Ovary (tissue), 9 donors: ENCODE data around the gene GDF15. TPM values are rescaled to one million over a fixed set of nuclear protein-coding genes. Genes with fewer than 3 reads are reported as not detected.

Source experiments
- DNase-seq, 5 donors: peaks; one replicate each; pipeline ENCODE4 v3.0.0-alpha.2; 2019 to 2020
- H3K27ac ChIP-seq, 2 donors: fragments of 200-600 bp; one replicate each; pipeline versions ENCODE4 v1.5.1 to v1.8.0; 2019 to 2022
- H3K27me3 ChIP-seq: fragments of 200-600 bp; one replicate; pipeline ENCODE4 v1.8.0; 2022
- H3K36me3 ChIP-seq: fragments of 200-600 bp; sonication (generic); one replicate; pipeline ENCODE4 v1.5.1; 2019
- H3K4me1 ChIP-seq: one replicate; pipeline ENCODE4 v1.8.1; 2013; ENCODE audit warnings: mild to moderate bottlenecking, moderate library complexity; ENCODE audit not compliant: insufficient read depth
- H3K4me3 ChIP-seq: fragments of 200-600 bp; sonication (generic); one replicate; pipeline ENCODE4 v1.5.1; 2017
- H3K9me3 ChIP-seq, 2 donors: fragments of 200-600 bp in 1 of 2; sonication (generic) in 1 of 2; one replicate each; pipeline versions ENCODE4 v1.5.1 to v1.8.1; 2013 to 2019; ENCODE audit warnings: mild to moderate bottlenecking in 1 of 2, moderate library complexity in 1 of 2
- EP300 ChIP-seq: sonication (generic); formaldehyde crosslinking; IDR thresholded peaks from one replicate; pipeline ENCODE4 v1.6.1; 2017; ENCODE audit warnings: antibody characterized with exemption
- POLR2A ChIP-seq: fragments of 450-650 bp; IDR thresholded peaks from one replicate; pipeline ENCODE4 v1.6.1; 2017; ENCODE audit warnings: antibody characterized with exemption, mild to moderate bottlenecking, moderate library complexity
- WGBS, 3 donors: extraction: QIAGEN DNeasy Blood & Tissue Kit in 1 of 3; methylation state at CpG; one replicate each; pipeline versions ENCODE4 v1.1.5 to v1.1.7; 2013 to 2017; 5-methylcytosine and 5-hydroxymethylcytosine counted together
- intact Hi-C, 4 donors: fragments of 100-400 bp; cut with DNase I; formaldehyde crosslinking; loops; one replicate each; pipeline versions ENCODE4 v1.11.0 to v1.15.1; 2022 to 2023
- polyA plus RNA-seq, 2 donors: library from polyadenylated mRNA; stranded (reverse); fragments of 200-250 nt in 1 of 2; fragments of 350-450 nt in 1 of 2; fragmentation: Illumina TruSeq in 1 of 2; extraction: RNeasy Lipid Tissue Mini Kit (QIAGEN cat#74804) in 1 of 2; gene quantifications; one replicate each; pipeline ENCODE4 v1.2.3, GENCODE V29; 2013 to 2014
- total RNA-seq, 7 donors: library from RNA; depleted of rRNA in 2 of 7; stranded (reverse); fragments of >200 nt in 2 of 7; fragmentation: NEBNext Ultra II Directional in 3 of 7; extraction: Animal tissue kit (Norgen Biotek cat#: 25700) in 3 of 7; gene quantifications; one replicate each; pipeline versions ENCODE4 v1.1.0 to v1.2.4, GENCODE V29; 2016 to 2023
- TF ChIP-seq, protein P1 (sequence below), 3 donors: fragments of 450-650 bp in 2 of 3; fragments of 200-600 bp in 1 of 3; IDR thresholded peaks; one replicate each; pipeline versions ENCODE4 v1.5.1 to v1.8.0; 2016 to 2022; ENCODE audit warnings: antibody characterized with exemption in 3 of 3, mild to moderate bottlenecking in 1 of 3
- donor health status: DM: no; HTN: no; CAD: no; lungs with moderate emphysema.
- donor health status: DM: no; HTN: no; CAD: no.
- donor health status: Bipolar disorder and iron deficiency.
- donor health status: DM: yes; HTN: yes; CAD: no.
- donor health status: DM: no; HTN: no; CAD: no.
- donor health status: DM: yes; HTN: yes; CAD: no.

Gene GDF15
- total and polyA plus RNA-seq, 9 donors = 0.67 to 20.9 (median 3.3) TPM

DNA sequence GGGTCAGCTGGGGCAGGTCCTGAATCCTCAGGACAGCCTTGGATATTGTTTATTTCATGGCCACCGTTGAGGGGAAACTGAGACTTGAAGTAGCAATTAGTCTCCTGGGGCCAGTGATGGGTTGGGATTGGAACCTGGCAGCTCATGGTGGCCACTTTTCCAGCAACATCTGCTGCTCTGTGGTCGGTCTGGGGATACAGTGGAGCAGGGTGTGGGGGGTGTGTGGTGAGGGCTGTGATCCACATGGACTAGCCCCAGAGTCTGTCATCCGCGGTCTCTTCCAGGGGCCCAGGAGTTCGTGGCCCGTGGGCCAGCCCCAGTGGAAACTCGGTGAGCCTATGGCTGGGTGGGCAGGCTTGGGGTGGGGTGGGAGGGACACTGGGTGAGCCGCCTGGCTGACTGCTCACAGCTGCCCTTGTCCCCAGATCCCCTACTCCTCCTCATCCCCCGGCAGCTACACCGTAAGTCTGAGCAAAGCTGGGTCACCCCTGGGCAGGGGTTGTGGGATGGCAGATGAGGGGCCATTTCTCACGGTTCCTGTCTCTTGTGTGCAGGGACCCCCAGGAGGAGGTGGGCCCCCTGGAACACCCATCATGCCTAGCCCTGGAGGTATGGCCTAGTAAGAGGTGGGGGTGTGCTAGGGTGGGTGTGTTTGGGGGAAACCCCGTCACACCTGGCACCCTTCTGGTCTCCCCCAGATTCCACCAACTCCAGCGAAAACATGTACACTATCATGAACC is 46.5 kb downstream of the GDF15 start:
- H3K27ac ChIP-seq = peak overlapping the region; percentile 43 to 76
- DNase-seq = no peak
- peaks cover 17% of the 10 kb centered on the region for H3K4me1 ChIP-seq

DNA sequence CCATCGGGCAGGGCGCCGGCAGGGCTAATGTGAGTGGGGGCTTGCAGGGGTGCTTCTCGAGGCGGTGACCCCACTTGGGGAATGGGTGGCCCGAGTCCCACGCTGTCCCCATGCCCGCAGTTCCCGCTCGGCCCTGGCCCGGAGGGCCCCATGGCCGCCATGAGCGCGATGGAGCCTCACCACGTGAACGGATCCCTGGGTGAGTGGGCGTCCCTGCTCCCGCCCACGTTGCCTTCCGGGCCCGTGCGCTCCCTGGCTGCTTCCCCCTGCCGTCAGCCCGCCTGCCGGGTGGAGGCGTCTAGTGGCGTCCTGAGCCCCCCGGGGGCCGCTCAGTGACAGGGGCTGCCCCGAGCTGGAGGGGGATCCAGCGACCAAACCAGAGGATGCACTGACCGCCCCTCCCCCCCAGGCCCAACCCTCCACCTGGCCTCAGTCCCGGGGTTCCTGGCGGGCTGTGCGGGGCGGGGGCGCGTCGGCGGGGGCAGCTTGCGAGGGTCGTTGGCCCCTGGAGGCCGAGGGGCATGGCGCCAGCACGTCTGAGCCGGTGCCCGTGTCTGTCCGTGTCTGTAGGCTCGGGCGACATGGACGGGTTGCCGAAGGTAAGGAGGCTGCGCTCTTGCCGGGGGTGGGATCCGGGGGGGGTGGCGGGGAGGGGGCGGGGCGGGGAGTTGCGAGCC is 47.2 kb downstream of the GDF15 start:
- WGBS, 3 donors = 6 to 13% (median 12%) methylated on average over 31 to 59 of the region's 59 CpGs
- Histone ChIP-seq H3K4me1 (peaks cover 17% of the 10 kb centered on the region), H3K4me3 (peak overlapping the region; percentile 33), H3K27me3 (no peaks in the 10 kb centered on the region), H3K9me3 (no peaks in the 10 kb centered on the region), H3K27ac (peak overlapping the region; percentile 43 to 76), H3K36me3 (no peaks in the 10 kb centered on the region)
- intact Hi-C loops = no loop called here
- peak; percentile 62 to 87 (median 85) for DNase-seq
- peak; percentile 6 for TF ChIP-seq POLR2A
- TF ChIP-seq, protein P1, sequence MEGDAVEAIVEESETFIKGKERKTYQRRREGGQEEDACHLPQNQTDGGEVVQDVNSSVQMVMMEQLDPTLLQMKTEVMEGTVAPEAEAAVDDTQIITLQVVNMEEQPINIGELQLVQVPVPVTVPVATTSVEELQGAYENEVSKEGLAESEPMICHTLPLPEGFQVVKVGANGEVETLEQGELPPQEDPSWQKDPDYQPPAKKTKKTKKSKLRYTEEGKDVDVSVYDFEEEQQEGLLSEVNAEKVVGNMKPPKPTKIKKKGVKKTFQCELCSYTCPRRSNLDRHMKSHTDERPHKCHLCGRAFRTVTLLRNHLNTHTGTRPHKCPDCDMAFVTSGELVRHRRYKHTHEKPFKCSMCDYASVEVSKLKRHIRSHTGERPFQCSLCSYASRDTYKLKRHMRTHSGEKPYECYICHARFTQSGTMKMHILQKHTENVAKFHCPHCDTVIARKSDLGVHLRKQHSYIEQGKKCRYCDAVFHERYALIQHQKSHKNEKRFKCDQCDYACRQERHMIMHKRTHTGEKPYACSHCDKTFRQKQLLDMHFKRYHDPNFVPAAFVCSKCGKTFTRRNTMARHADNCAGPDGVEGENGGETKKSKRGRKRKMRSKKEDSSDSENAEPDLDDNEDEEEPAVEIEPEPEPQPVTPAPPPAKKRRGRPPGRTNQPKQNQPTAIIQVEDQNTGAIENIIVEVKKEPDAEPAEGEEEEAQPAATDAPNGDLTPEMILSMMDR (IDR thresholded peaks at IDR 0.05) = no peak

More for the DNA sequence above, 46.5 kb downstream of the GDF15 start:
- Histone ChIP-seq H3K36me3 (no peaks in the 10 kb centered on the region), H3K4me3 (no peak overlapping the region), H3K9me3 (no peaks in the 10 kb centered on the region), H3K27me3 (no peaks in the 10 kb centered on the region)
- intact Hi-C loops = no loop called here
- 35 to 55% (median 45%) methylated on average over 12 to 13 of the region's 13 CpGs for WGBS, 3 donors
- TF ChIP-seq, protein P1 (IDR thresholded peaks at IDR 0.05) = no peak
- TF ChIP-seq POLR2A (no peak), EP300 (no peak)

DNA sequence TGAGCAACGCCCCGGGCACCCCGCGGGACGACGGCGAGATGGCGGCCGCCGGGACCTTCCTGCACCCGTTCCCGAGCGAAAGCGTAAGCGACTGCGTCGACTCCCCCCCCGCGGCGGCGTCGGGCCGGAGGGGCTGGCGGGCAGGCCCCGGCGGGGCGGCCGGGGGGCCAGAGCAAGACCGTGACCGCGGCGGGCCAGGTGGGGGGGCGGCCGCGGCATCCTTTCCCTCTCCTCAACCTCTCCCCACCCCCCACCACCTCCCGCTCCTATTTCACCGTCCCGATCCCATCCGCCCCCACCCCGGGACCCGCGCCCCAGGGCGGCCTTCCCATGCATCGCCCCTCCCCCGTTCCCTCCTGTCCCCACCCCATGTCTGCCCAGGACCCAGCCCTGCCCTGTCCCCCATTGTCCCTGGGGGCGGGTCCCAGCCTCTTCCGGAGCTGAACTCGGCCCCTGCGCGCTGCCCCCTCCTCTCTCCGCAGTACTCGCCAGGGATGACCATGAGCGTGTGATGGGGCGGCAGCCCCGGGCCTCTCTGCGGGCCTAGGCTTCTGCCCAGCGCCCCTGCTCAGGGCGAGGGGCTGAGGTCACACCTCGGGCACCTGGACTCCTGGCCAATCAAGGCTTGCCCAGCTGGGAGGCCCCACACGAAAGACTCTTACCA is 47.9 kb downstream of the GDF15 start:
- DNase-seq = peak; percentile 57 to 77 (median 75)
- Histone ChIP-seq H3K4me1 (peaks cover 21% of the 10 kb centered on the region), H3K36me3 (no peaks in the 10 kb centered on the region), H3K27ac (peak overlapping the region; percentile 43 to 76), H3K27me3 (no peaks in the 10 kb centered on the region), H3K4me3 (peak overlapping the region; percentile 33), H3K9me3 (no peaks in the 10 kb centered on the region)
- intact Hi-C loops = no loop called here
- TF ChIP-seq POLR2A (no peak), EP300 (no peak)
- TF ChIP-seq, protein P1 (IDR thresholded peaks at IDR 0.05) = no peak
- WGBS, 3 donors = 3 to 28% (median 7%) methylated on average over 33 to 59 of the region's 60 CpGs

GRCh38 chr19:18434411-18435175 is 48.6 kb downstream of the GDF15 start:
- WGBS, 3 donors = 75 to 82% (median 78%) methylated on average over 21 of the region's 21 CpGs
- peak overlapping the region; percentile 43 to 76 for H3K27ac ChIP-seq
- DNase-seq = peak; percentile 55 to 72 (median 57)

More at GRCh38 chr19:18434411-18435175, 48.6 kb downstream of the GDF15 start:
- intact Hi-C loops = no loop called here
- Histone ChIP-seq H3K4me1 (peaks cover 21% of the 10 kb centered on the region), H3K9me3 (no peaks in the 10 kb centered on the region), H3K4me3 (no peak overlapping the region), H3K36me3 (no peaks in the 10 kb centered on the region), H3K27me3 (no peaks in the 10 kb centered on the region)
- TF ChIP-seq, protein P1 (IDR thresholded peaks at IDR 0.05) = no peak
- TF ChIP-seq POLR2A = no peak
- no peak for TF ChIP-seq EP300
